ENCODE results near the gene TOMT.

TOMT gene

GRCh38 chr11:72067266-72067665 is 38.5 kb upstream of the TOMT start:
- no peak overlapping the region for H3K4me3 ChIP-seq (ENCODE audit: low read length)
- no peaks in the 10 kb centered on the region for H3K27me3 ChIP-seq (ENCODE audit: low read depth, low read length)
- no peak for TF ChIP-seq CTCF (IDR thresholded peaks at IDR 0.05; ENCODE audit: low read depth, low read length)
- no peak for TF ChIP-seq EZH2phosphoT487 (IDR thresholded peaks at IDR 0.05; ENCODE audit: low read depth)
- no peaks in the 10 kb centered on the region for H3K9me3 ChIP-seq (ENCODE audit: insufficient read depth, low read length)
- no peak overlapping the region for H3K27ac ChIP-seq (ENCODE audit: low read length)
- peaks cover 15% of the 10 kb centered on the region for H3K36me3 ChIP-seq (replicated peaks; ENCODE audit: low read depth, low read length)
- H2AFZ ChIP-seq (ENCODE audit: low read depth, low read length): no peak overlapping the region
- H3K4me1 ChIP-seq (ENCODE audit: low read length): peaks cover 14% of the 10 kb centered on the region
- H3K9ac ChIP-seq (ENCODE audit: low read length): no peak overlapping the region
- no peak overlapping the region for H3K4me2 ChIP-seq (ENCODE audit: low read length)
- peaks cover 36% of the 10 kb centered on the region for H4K20me1 ChIP-seq (ENCODE audit: insufficient read depth, low read length)
- peaks cover 39% of the 10 kb centered on the region for H3K79me2 ChIP-seq (ENCODE audit: low read length)

- H3K9ac ChIP-seq (ENCODE audit: low read length): no peak overlapping the region
- H3K4me3 ChIP-seq (ENCODE audit: low read length): no peak overlapping the region
- H3K4me1 ChIP-seq (ENCODE audit: low read length): peaks cover 14% of the 10 kb centered on the region
- peaks cover 43% of the 10 kb centered on the region for H3K79me2 ChIP-seq (ENCODE audit: low read length)
- TF ChIP-seq CTCF (IDR thresholded peaks at IDR 0.05; ENCODE audit: low read depth, low read length): no peak
- no peak for TF ChIP-seq EZH2phosphoT487 (IDR thresholded peaks at IDR 0.05; ENCODE audit: low read depth)
- no peaks in the 10 kb centered on the region for H3K9me3 ChIP-seq (ENCODE audit: insufficient read depth, low read length)
- H2AFZ ChIP-seq (ENCODE audit: low read depth, low read length): no peak overlapping the region
- H3K36me3 ChIP-seq (replicated peaks; ENCODE audit: low read depth, low read length): peaks cover 15% of the 10 kb centered on the region
- H3K27me3 ChIP-seq (ENCODE audit: low read depth, low read length): no peaks in the 10 kb centered on the region
- peaks cover 39% of the 10 kb centered on the region for H4K20me1 ChIP-seq (ENCODE audit: insufficient read depth, low read length)
- H3K27ac ChIP-seq (ENCODE audit: low read length): no peak overlapping the region
- H3K4me2 ChIP-seq (ENCODE audit: low read length): no peak overlapping the region
These were observed 38.0 kb upstream of the TOMT start for GRCh38 chr11:72067676-72068075.

GRCh38 chr11:72069200-72069599 is 36.5 kb upstream of the TOMT start:
- H3K36me3 ChIP-seq (replicated peaks; ENCODE audit: low read depth, low read length): peaks cover 13% of the 10 kb centered on the region
- H3K27me3 ChIP-seq (ENCODE audit: low read depth, low read length): no peaks in the 10 kb centered on the region
- H3K9me3 ChIP-seq (ENCODE audit: insufficient read depth, low read length): no peaks in the 10 kb centered on the region
- H3K4me1 ChIP-seq (ENCODE audit: low read length): peaks cover 14% of the 10 kb centered on the region
- no peak overlapping the region for H3K4me3 ChIP-seq (ENCODE audit: low read length)
- peaks cover 39% of the 10 kb centered on the region for H4K20me1 ChIP-seq (ENCODE audit: insufficient read depth, low read length)
- H3K9ac ChIP-seq (ENCODE audit: low read length): no peak overlapping the region
- peaks cover 56% of the 10 kb centered on the region for H3K79me2 ChIP-seq (ENCODE audit: low read length)
- no peak overlapping the region for H2AFZ ChIP-seq (ENCODE audit: low read depth, low read length)
- H3K27ac ChIP-seq (ENCODE audit: low read length): no peak overlapping the region
- H3K4me2 ChIP-seq (ENCODE audit: low read length): peak overlapping the region; percentile 3
- TF ChIP-seq EZH2phosphoT487 (IDR thresholded peaks at IDR 0.05; ENCODE audit: low read depth): no peak
- TF ChIP-seq CTCF (IDR thresholded peaks at IDR 0.05; ENCODE audit: low read depth, low read length): no peak

- H3K36me3 ChIP-seq (replicated peaks; ENCODE audit: low read depth, low read length): peaks cover 13% of the 10 kb centered on the region
- TF ChIP-seq EZH2phosphoT487 (IDR thresholded peaks at IDR 0.05; ENCODE audit: low read depth) (no peak), CTCF (IDR thresholded peaks at IDR 0.05; ENCODE audit: low read depth, low read length) (no peak)
- peaks cover 39% of the 10 kb centered on the region for H4K20me1 ChIP-seq (ENCODE audit: insufficient read depth, low read length)
- no peak overlapping the region for H3K27ac ChIP-seq (ENCODE audit: low read length)
- no peak overlapping the region for H3K9ac ChIP-seq (ENCODE audit: low read length)
- no peak overlapping the region for H2AFZ ChIP-seq (ENCODE audit: low read depth, low read length)
- no peaks in the 10 kb centered on the region for H3K9me3 ChIP-seq (ENCODE audit: insufficient read depth, low read length)
- no peaks in the 10 kb centered on the region for H3K27me3 ChIP-seq (ENCODE audit: low read depth, low read length)
- peak overlapping the region; percentile 3; the same call in 1 of the 2 replicates for H3K4me2 ChIP-seq (ENCODE audit: low read length)
- H3K79me2 ChIP-seq (ENCODE audit: low read length): peaks cover 61% of the 10 kb centered on the region
- H3K4me3 ChIP-seq (ENCODE audit: low read length): no peak overlapping the region
- peaks cover 14% of the 10 kb centered on the region for H3K4me1 ChIP-seq (ENCODE audit: low read length)
These were observed 35.9 kb upstream of the TOMT start for GRCh38 chr11:72069787-72070251.

Data from OCI-LY3 (cell line).